OCI-LY1 (cell line): ENCODE measurements around the gene NSUN6.

ENCODE experiments used
- CTCF ChIP-seq: fragments of 200-600 bp; sonication (generic), shearing (Covaris generic); IDR thresholded peaks from 2 replicates; pipeline ENCODE4 v1.5.1; 2017; ENCODE audit warnings: mild to moderate bottlenecking, antibody characterized with exemption, low read length, moderate library complexity, mixed read lengths
- EZH2 ChIP-seq: fragments of 200-600 bp; sonication (generic), shearing (Covaris generic); IDR thresholded peaks from 2 replicates; pipeline ENCODE4 v1.8.0; 2017; ENCODE audit warnings: borderline replicate concordance, mixed run types, mild to moderate bottlenecking, antibody characterized with exemption, low read length, moderate library complexity, mixed read lengths

GRCh38 chr10:18554479-18554878, 96.9 kb downstream of the NSUN6 start:
- TF ChIP-seq CTCF (no peak), EZH2 (no peak)
